GM23338 (cell line): Measurements from ENCODE around the gene SERPINB12. TPM values are rescaled to one million over a fixed set of nuclear protein-coding genes. Genes with fewer than 3 reads are reported as not detected.
A peak's percentile ranks its signal among the peaks of the same experiment; 100 is the strongest.

Experiments used
- ATAC-seq: fragments of 200-7000 bp; cut with Tn5 transposase; 3 replicates; pipeline ENCODE4 v1.9.1; 2020
- DNase-seq: peaks from one replicate; pipeline ENCODE4 v3.0.0-alpha.2; 2015; ENCODE audit warnings: low spot score
- H2AFZ ChIP-seq: fragments of 200-600 bp; sonication (generic); 2 replicates; pipeline ENCODE4 v1.8.0; 2016; ENCODE audit warnings: antibody characterized with exemption, mild to moderate bottlenecking, moderate library complexity
- H3F3A ChIP-seq: fragments of 200-600 bp; sonication (generic); replicated peaks from 2 replicates; pipeline ENCODE4 v1.8.0; 2017; ENCODE audit warnings: antibody characterized with exemption, mixed run types, low read depth
- H3K27ac ChIP-seq: fragments of 200-600 bp; sonication (generic); 2 replicates; pipeline ENCODE4 v1.6.1; 2016; ENCODE audit warnings: low read depth
- H3K27me3 ChIP-seq: fragments of 200-600 bp; sonication (generic); 2 replicates; pipeline ENCODE4 v1.8.0; 2016; ENCODE audit warnings: mild to moderate bottlenecking, mixed run types, moderate library complexity; ENCODE audit not compliant: insufficient read depth
- H3K36me3 ChIP-seq: fragments of 200-600 bp; sonication (generic); 2 replicates; pipeline ENCODE4 v1.8.0; 2016; ENCODE audit warnings: mild to moderate bottlenecking; ENCODE audit not compliant: insufficient read depth
- H3K4me1 ChIP-seq: fragments of 200-600 bp; sonication (generic); 2 replicates; pipeline ENCODE4 v1.8.0; 2016; ENCODE audit warnings: mild to moderate bottlenecking, moderate library complexity; ENCODE audit not compliant: insufficient read depth
- H3K4me2 ChIP-seq: fragments of 200-600 bp; sonication (generic); 2 replicates; pipeline ENCODE4 v1.7.1; 2017; ENCODE audit warnings: mixed run types
- H3K4me3 ChIP-seq: fragments of 200-600 bp; sonication (generic); 2 replicates; pipeline ENCODE4 v1.6.1; 2016; ENCODE audit warnings: mixed run types
- H3K79me2 ChIP-seq: fragments of 200-600 bp; sonication (generic); replicated peaks from 2 replicates; pipeline ENCODE4 v1.8.0; 2017; ENCODE audit warnings: mild to moderate bottlenecking; ENCODE audit not compliant: insufficient read depth
- H3K9me2 ChIP-seq: fragments of 200-600 bp; sonication (generic); 2 replicates; pipeline ENCODE4 v1.8.0; 2017; ENCODE audit not compliant: insufficient read depth
- H4K20me1 ChIP-seq: fragments of 200-600 bp; sonication (generic); replicated peaks from 2 replicates; pipeline ENCODE4 v1.8.0; 2017; ENCODE audit warnings: mild to moderate bottlenecking; ENCODE audit not compliant: insufficient read depth
- H3K27ac Mint-ChIP-seq: 2 replicates; pipeline ENCODE4 v1.8.0; 2020; ENCODE audit warnings: inconsistent platforms, mild to moderate bottlenecking, moderate library complexity, mixed read lengths
- H3K27me3 Mint-ChIP-seq: 3 replicates; pipeline ENCODE4 v1.8.0; 2022; ENCODE audit warnings: low read depth, mild to moderate bottlenecking, moderate library complexity, mixed read lengths, inconsistent platforms; ENCODE audit not compliant: insufficient read depth, poor library complexity
- H3K36me3 Mint-ChIP-seq: 3 replicates; pipeline ENCODE4 v1.8.0; 2021; ENCODE audit warnings: low read depth, mild to moderate bottlenecking, inconsistent platforms, moderate library complexity, mixed read lengths
- H3K4me1 Mint-ChIP-seq: 3 replicates; pipeline ENCODE4 v1.8.0; 2020; ENCODE audit warnings: mild to moderate bottlenecking, inconsistent platforms, mixed read lengths
- H3K4me3 Mint-ChIP-seq: 3 replicates; pipeline ENCODE4 v1.8.0; 2021; ENCODE audit warnings: moderate library complexity, mild to moderate bottlenecking, inconsistent platforms, mixed read lengths
- H3K9me3 Mint-ChIP-seq: 3 replicates; pipeline ENCODE4 v1.8.0; 2020; ENCODE audit warnings: moderate library complexity, mild to moderate bottlenecking, inconsistent platforms, mixed read lengths
- EZH2 ChIP-seq: fragments of 200-600 bp; sonication (generic); IDR thresholded peaks from one replicate; pipeline ENCODE4 v1.8.0; 2017; ENCODE audit warnings: antibody characterized with exemption, mild to moderate bottlenecking, low read depth; ENCODE audit not compliant: unreplicated experiment
- ZNF331 ChIP-seq: fragments of 250-450 bp; sonication (Bioruptor Pico); IDR thresholded peaks from 2 replicates; pipeline ENCODE4 v1.5.0; 2020; ENCODE audit warnings: low read depth, mild to moderate bottlenecking, moderate library complexity
- polyA plus RNA-seq: library from polyadenylated mRNA; unstranded; fragments of >200 nt; fragmentation: Nextera tagmentation; extraction: Ambion mirVana; gene quantifications from 2 replicates; pipeline ENCODE4 v1.2.1, GENCODE V29; 2016
- total RNA-seq: library from RNA; depleted of rRNA; stranded (reverse); fragments of >200 nt; shearing (Covaris generic); gene quantifications from 2 replicates; pipeline ENCODE4 v1.2.3, GENCODE V29; 2014
- TF ChIP-seq, protein P1 (sequence below): fragments of 250-450 bp; sonication (Bioruptor Pico); IDR thresholded peaks from 2 replicates; pipeline ENCODE4 v1.5.0; 2020; ENCODE audit warnings: mild to moderate bottlenecking, moderate library complexity
- TF ChIP-seq, protein P2 (sequence below), 2 experiments: fragments of 200-600 bp in 1 of 2; sonication (generic) in 1 of 2; conservative IDR thresholded peaks; 2 replicates each; pipeline versions ENCODE4 v1.5.1 to v1.6.1; 2016 to 2017; ENCODE audit warnings: antibody characterized with exemption in 2 of 2, low read depth in 2 of 2, mild to moderate bottlenecking in 2 of 2, moderate library complexity in 1 of 2

Gene SERPINB12
- total and polyA plus RNA-seq, 2 experiments from 2014 or later = not detected

DNA sequence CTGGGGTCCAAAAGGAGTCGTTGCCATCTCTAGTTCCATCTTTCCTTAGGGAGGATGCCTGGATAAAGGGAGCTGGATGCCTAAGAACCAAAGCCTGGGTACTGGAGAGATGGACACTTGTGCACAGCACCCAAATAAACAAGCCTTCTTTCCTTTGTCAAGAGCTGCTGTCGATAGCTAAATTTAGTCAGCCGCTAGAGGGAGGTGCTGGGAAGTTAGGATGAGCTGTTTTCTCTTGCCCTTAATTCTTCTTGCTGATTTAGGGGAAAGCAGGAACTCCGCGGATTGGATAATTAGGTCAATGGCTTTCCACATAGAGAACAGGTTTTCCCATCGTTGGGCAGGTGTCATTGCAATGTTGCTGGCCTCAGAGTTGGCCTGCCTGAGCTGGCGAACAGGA, 30.9 kb upstream of the SERPINB12 start:
- Mint-ChIP-seq H3K9me3 (no peaks in the 10 kb centered on the region), H3K4me1 (peaks cover 34% of the 10 kb centered on the region), H3K4me3 (no peak overlapping the region), H3K27ac (no peak overlapping the region), H3K36me3 (no peaks in the 10 kb centered on the region), H3K27me3 (peaks cover 3% of the 10 kb centered on the region)
- Histone ChIP-seq H3K36me3 (no peaks in the 10 kb centered on the region), H4K20me1 (no peaks in the 10 kb centered on the region), H3K27me3 (no peaks in the 10 kb centered on the region), H3K4me2 (no peak overlapping the region), H3F3A (no peaks in the 10 kb centered on the region), H3K4me1 (peaks cover 46% of the 10 kb centered on the region), H2AFZ (no peak overlapping the region), H3K79me2 (no peaks in the 10 kb centered on the region), H3K9me2 (no peaks in the 10 kb centered on the region), H3K27ac (no peak overlapping the region), H3K4me3 (no peak overlapping the region)
- DNase-seq (peak; percentile 94), ATAC-seq (peak; percentile 71)
- TF ChIP-seq EZH2 (no peak), ZNF331 (CRISPR knock-in tag) (no peak)
- TF ChIP-seq, protein P1, sequence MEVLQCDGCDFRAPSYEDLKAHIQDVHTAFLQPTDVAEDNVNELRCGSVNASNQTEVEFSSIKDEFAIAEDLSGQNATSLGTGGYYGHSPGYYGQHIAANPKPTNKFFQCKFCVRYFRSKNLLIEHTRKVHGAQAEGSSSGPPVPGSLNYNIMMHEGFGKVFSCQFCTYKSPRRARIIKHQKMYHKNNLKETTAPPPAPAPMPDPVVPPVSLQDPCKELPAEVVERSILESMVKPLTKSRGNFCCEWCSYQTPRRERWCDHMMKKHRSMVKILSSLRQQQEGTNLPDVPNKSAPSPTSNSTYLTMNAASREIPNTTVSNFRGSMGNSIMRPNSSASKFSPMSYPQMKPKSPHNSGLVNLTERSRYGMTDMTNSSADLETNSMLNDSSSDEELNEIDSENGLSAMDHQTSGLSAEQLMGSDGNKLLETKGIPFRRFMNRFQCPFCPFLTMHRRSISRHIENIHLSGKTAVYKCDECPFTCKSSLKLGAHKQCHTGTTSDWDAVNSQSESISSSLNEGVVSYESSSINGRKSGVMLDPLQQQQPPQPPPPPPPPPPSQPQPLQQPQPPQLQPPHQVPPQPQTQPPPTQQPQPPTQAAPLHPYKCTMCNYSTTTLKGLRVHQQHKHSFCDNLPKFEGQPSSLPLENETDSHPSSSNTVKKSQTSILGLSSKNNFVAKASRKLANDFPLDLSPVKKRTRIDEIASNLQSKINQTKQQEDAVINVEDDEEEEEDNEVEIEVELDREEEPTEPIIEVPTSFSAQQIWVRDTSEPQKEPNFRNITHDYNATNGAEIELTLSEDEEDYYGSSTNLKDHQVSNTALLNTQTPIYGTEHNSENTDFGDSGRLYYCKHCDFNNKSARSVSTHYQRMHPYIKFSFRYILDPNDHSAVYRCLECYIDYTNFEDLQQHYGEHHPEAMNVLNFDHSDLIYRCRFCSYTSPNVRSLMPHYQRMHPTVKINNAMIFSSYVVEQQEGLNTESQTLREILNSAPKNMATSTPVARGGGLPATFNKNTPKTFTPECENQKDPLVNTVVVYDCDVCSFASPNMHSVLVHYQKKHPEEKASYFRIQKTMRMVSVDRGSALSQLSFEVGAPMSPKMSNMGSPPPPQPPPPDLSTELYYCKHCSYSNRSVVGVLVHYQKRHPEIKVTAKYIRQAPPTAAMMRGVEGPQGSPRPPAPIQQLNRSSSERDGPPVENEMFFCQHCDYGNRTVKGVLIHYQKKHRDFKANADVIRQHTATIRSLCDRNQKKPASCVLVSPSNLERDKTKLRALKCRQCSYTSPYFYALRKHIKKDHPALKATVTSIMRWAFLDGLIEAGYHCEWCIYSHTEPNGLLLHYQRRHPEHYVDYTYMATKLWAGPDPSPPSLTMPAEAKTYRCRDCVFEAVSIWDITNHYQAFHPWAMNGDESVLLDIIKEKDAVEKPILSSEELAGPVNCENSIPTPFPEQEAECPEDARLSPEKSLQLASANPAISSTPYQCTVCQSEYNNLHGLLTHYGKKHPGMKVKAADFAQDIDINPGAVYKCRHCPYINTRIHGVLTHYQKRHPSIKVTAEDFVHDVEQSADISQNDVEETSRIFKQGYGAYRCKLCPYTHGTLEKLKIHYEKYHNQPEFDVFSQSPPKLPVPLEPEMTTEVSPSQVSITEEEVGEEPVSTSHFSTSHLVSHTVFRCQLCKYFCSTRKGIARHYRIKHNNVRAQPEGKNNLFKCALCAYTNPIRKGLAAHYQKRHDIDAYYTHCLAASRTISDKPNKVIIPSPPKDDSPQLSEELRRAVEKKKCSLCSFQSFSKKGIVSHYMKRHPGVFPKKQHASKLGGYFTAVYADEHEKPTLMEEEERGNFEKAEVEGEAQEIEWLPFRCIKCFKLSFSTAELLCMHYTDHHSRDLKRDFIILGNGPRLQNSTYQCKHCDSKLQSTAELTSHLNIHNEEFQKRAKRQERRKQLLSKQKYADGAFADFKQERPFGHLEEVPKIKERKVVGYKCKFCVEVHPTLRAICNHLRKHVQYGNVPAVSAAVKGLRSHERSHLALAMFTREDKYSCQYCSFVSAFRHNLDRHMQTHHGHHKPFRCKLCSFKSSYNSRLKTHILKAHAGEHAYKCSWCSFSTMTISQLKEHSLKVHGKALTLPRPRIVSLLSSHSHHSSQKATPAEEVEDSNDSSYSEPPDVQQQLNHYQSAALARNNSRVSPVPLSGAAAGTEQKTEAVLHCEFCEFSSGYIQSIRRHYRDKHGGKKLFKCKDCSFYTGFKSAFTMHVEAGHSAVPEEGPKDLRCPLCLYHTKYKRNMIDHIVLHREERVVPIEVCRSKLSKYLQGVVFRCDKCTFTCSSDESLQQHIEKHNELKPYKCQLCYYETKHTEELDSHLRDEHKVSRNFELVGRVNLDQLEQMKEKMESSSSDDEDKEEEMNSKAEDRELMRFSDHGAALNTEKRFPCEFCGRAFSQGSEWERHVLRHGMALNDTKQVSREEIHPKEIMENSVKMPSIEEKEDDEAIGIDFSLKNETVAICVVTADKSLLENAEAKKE (CRISPR knock-in tag) = no peak
- TF ChIP-seq, protein P2, sequence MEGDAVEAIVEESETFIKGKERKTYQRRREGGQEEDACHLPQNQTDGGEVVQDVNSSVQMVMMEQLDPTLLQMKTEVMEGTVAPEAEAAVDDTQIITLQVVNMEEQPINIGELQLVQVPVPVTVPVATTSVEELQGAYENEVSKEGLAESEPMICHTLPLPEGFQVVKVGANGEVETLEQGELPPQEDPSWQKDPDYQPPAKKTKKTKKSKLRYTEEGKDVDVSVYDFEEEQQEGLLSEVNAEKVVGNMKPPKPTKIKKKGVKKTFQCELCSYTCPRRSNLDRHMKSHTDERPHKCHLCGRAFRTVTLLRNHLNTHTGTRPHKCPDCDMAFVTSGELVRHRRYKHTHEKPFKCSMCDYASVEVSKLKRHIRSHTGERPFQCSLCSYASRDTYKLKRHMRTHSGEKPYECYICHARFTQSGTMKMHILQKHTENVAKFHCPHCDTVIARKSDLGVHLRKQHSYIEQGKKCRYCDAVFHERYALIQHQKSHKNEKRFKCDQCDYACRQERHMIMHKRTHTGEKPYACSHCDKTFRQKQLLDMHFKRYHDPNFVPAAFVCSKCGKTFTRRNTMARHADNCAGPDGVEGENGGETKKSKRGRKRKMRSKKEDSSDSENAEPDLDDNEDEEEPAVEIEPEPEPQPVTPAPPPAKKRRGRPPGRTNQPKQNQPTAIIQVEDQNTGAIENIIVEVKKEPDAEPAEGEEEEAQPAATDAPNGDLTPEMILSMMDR (conservative IDR thresholded peaks at IDR 0.05; ENCODE audit: low read depth in 2 of 2) = peak; percentile 76 to 81
